Measurements from ENCODE around the gene PNPLA5. TPM values are rescaled to one million over a fixed set of nuclear protein-coding genes. Genes with fewer than 3 reads are reported as not detected.

Gene PNPLA5
- total and polyA plus RNA-seq, 2 donors: not detected

DNA sequence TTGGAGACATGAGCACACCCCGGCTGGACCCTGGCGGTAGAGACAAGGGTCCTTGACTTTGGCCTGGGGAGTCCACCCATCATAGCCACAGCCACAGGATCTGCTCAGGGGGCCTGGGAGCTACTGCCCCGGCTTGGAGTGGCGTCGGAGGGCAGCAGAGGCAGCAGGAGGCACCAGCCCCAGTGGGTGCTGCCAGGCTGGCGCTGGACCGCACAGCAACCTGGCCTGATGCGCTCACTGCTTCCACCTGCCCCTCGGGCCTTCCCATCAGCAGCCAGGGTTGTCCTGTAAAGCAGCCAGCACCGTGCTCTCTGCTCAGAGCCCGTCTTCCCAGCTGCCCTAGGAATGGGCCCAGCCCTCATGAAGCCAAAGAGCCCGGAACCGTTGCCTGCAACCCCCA, 51.4 kb downstream of the PNPLA5 start:
- WGBS: 88% methylated on average over 13 of the region's 13 CpGs
- DNase-seq (ENCODE audit: extremely low spot score): no peak
- Histone ChIP-seq H3K4me1 (ENCODE audit: insufficient read depth) (no peaks in the 10 kb centered on the region), H3K27ac (ENCODE audit: low read depth) (no peak overlapping the region), H3K36me3 (ENCODE audit: insufficient read depth) (no peaks in the 10 kb centered on the region), H3K4me3 (ENCODE audit: low read depth, low read length) (no peak overlapping the region)

DNA sequence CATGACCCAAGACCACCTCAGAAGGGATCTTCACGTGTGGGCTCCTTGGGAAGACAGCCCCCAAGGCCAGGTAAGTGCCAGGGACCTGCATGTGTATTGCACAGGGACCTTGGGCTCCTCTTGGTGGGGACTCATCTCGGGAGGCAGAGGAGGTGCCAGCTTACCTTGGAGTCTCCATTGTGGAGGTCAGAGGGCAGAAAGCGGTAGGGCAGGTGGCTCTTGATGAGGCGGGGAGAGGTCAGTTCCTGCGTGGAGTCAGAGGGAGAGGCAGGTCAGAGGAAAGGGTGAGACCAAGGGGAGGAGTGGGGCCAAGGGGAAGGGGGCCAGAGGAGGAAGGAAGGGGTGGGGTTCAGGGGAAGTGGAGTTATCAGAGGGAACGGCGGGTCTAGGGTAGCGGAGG, 52.0 kb downstream of the PNPLA5 start:
- no peak overlapping the region for H3K4me3 ChIP-seq (ENCODE audit: low read depth, low read length)
- no peaks in the 10 kb centered on the region for H3K36me3 ChIP-seq (ENCODE audit: insufficient read depth)
- DNase-seq (ENCODE audit: extremely low spot score): no peak
- H3K27ac ChIP-seq (ENCODE audit: low read depth): no peak overlapping the region
- WGBS: 62% methylated on average over 8 of the region's 8 CpGs
- no peaks in the 10 kb centered on the region for H3K4me1 ChIP-seq (ENCODE audit: insufficient read depth)

DNA sequence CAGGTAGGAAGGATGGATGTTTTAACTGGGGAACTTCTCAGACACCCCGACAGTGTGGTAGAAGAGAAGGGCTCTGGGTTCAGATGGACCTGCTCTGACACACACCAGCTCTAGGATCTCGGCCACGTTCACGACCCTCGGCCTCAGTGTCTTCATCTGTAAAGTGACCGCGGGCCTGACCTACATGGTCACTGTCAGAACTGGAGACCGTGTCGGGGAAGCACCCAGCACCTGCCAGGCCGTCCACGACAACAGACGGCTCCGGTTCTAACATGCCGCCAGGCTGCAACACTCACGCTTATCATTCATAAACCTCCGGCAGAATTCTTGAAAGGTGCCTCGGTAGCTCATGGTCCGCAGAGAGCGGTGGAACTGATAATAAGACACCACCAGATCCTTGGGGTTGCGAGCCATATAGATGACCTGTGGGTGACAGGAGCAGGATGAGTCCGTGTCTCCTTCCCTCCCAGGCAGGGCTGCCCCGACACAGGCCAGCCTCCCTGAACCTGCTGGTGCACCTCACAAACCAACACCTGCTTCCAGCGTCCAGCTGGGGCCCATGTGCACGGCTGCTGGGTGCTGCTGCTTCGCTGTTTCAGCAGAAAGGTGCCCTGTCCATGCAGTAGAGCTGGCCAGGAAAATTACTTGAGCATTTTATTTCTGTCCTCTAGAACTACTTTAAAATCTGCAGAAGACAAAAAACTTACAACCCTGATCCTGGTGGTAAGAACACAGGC, 53.1 kb downstream of the PNPLA5 start:
- no peak overlapping the region for H3K4me3 ChIP-seq (ENCODE audit: low read depth, low read length)
- H3K27ac ChIP-seq (ENCODE audit: low read depth): no peak overlapping the region
- no peaks in the 10 kb centered on the region for H3K4me1 ChIP-seq (ENCODE audit: insufficient read depth)
- no peaks in the 10 kb centered on the region for H3K36me3 ChIP-seq (ENCODE audit: insufficient read depth)
- DNase-seq (ENCODE audit: extremely low spot score): no peak
- 94% methylated on average over 25 of the region's 25 CpGs for WGBS

DNA sequence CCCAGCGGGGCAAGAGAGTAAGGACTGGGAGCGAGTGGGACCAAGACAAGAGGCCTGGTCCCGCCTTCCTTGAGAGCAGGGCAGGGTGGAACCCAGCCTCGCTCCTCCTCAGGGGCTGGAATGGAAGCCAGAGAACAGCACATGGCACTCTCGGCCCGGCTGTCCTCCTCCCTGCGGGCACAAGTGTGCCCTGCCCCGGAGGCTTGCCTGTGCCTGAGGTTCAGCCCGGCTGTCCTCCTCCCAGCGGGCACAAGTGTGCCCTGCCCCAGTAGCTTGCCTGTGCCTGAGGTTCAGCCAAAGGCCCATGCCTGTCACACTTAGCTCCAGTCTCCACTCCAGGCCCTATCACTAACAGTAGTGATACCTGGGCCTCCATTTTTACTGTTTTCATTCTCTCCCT, 53.7 kb downstream of the PNPLA5 start:
- 92% methylated on average over 10 of the region's 10 CpGs for WGBS
- H3K4me3 ChIP-seq (ENCODE audit: low read depth, low read length): no peak overlapping the region
- H3K36me3 ChIP-seq (ENCODE audit: insufficient read depth): no peaks in the 10 kb centered on the region
- no peak for DNase-seq (ENCODE audit: extremely low spot score)
- H3K27ac ChIP-seq (ENCODE audit: low read depth): no peak overlapping the region
- no peaks in the 10 kb centered on the region for H3K4me1 ChIP-seq (ENCODE audit: insufficient read depth)

DNA sequence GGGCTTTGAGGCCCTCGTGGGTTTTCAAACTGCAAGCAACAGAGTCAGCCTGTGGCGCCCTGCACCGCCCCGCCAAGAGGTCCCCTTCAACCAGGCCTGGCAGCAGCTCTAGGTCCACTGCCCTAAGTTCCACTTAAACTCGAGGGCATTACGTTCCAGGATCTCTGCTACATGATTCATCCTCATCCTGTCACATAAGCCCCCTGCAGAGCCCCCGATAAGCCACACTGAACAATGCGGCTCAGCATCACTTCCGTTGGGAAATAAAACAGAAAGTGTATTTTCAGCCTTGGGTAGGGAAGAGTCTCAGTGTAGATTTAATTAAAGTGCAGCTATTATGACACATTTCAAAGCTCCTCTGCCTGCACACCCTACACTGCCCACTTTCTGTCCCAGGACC, 54.1 kb downstream of the PNPLA5 start:
- H3K4me3 ChIP-seq (ENCODE audit: low read depth, low read length): no peak overlapping the region
- no peaks in the 10 kb centered on the region for H3K36me3 ChIP-seq (ENCODE audit: insufficient read depth)
- no peak for DNase-seq (ENCODE audit: extremely low spot score)
- WGBS: 79% methylated on average over 9 of the region's 9 CpGs
- no peaks in the 10 kb centered on the region for H3K4me1 ChIP-seq (ENCODE audit: insufficient read depth)
- no peak overlapping the region for H3K27ac ChIP-seq (ENCODE audit: low read depth)

DNA sequence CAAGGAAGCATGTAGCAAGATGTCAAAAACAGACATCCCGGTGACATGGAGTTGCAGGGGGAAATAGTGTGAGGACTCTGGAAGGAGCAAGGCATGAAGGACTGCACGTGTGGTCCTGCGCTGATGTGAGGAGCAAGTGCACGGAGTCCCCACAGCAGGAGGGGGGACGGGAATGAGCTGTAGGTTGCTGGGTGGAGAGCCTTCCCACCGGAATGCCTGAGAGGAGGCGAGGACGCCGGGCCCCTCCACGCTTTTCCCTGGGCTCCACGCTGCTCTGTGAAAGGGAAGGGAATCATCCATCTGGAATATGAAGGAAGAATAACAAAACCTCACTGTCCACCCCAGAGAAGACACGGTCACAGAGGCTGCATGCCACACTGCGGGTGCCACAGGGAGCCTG, 56.1 kb downstream of the PNPLA5 start:
- 87% methylated on average over 13 of the region's 13 CpGs for WGBS
- no peak for DNase-seq (ENCODE audit: extremely low spot score)
- H3K4me1 ChIP-seq (ENCODE audit: insufficient read depth): no peaks in the 10 kb centered on the region

DNA sequence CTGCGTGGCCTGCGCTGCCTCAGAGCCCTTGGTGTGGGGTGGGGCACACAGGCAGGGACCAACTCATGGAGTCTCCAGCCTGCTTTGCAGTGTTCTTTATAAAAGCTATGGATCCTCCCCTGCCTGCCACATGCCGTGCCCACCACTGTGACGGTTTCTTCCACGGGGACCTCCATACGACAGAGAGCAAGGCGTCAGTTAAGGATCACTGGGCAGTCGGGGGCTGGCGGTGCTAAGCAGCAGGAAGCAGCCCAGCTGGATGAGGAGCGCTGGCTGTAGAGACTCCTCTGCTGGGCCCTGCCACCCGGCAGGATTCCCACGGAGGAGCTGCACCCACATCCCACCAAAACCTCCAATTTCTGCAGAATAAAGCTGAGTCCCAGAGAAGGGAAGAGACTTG, 56.6 kb downstream of the PNPLA5 start:
- Histone ChIP-seq H3K4me1 (ENCODE audit: insufficient read depth) (no peaks in the 10 kb centered on the region), H3K36me3 (ENCODE audit: insufficient read depth) (no peaks in the 10 kb centered on the region), H3K27ac (ENCODE audit: low read depth) (no peak overlapping the region), H3K4me3 (ENCODE audit: low read depth, low read length) (no peak overlapping the region)
- WGBS: 64% methylated on average over 12 of the region's 12 CpGs
- no peak for DNase-seq (ENCODE audit: extremely low spot score)

More for the DNA sequence above, 56.1 kb downstream of the PNPLA5 start:
- H3K36me3 ChIP-seq (ENCODE audit: insufficient read depth): no peaks in the 10 kb centered on the region
- H3K27ac ChIP-seq (ENCODE audit: low read depth): no peak overlapping the region
- H3K4me3 ChIP-seq (ENCODE audit: low read depth, low read length): no peak overlapping the region

DNA sequence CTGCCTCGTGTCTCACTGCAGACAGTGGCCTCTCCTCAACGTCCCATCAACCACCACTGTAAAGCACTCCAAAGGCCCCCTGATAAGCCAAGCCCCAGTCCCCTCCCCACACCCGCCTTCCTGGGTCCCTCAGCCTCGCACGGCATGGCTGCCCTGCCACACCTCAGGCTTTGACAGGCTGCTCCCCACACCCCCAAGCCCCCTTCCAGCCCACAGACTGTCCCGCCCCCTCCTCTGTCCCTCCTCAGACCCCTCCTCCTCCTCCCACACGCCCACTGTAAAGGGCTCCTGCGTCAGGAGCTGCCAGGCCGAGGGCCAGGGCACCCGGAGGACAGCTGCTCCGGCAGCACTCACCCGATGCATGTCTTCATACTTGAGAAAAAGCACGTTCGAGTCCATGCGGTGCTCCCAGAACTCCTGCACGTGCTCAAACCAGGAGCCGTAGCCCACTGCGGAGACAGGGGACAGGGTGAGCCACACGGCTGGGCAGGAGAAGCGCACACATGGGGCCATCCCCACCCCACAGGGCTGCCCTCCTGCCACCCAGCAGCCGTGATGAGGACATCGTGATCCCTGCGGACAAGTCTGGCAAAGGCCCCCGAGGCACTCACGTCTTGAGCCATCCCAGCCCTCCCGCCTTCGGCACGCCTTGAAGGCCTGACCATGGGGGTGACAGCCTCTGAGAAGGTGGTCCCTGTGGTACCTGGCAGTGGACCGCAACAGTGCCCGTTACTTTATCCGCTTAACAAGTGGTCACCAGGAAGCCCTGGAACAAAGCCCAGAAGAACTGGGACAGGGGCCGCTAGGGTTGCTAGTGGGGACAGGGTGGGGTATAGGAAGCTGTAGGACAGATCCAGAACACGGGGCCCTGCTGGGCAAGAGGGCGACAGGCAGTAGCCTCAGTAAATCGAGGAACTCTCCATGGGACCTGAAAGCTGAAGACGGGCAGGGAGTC, 58.2 kb downstream of the PNPLA5 start:
- DNase-seq (ENCODE audit: extremely low spot score): no peak
- Histone ChIP-seq H3K4me1 (ENCODE audit: insufficient read depth) (no peaks in the 10 kb centered on the region), H3K27ac (ENCODE audit: low read depth) (no peak overlapping the region), H3K4me3 (ENCODE audit: low read depth, low read length) (no peak overlapping the region), H3K36me3 (ENCODE audit: insufficient read depth) (no peaks in the 10 kb centered on the region)
- 72% methylated on average over 36 of the region's 36 CpGs for WGBS

DNA sequence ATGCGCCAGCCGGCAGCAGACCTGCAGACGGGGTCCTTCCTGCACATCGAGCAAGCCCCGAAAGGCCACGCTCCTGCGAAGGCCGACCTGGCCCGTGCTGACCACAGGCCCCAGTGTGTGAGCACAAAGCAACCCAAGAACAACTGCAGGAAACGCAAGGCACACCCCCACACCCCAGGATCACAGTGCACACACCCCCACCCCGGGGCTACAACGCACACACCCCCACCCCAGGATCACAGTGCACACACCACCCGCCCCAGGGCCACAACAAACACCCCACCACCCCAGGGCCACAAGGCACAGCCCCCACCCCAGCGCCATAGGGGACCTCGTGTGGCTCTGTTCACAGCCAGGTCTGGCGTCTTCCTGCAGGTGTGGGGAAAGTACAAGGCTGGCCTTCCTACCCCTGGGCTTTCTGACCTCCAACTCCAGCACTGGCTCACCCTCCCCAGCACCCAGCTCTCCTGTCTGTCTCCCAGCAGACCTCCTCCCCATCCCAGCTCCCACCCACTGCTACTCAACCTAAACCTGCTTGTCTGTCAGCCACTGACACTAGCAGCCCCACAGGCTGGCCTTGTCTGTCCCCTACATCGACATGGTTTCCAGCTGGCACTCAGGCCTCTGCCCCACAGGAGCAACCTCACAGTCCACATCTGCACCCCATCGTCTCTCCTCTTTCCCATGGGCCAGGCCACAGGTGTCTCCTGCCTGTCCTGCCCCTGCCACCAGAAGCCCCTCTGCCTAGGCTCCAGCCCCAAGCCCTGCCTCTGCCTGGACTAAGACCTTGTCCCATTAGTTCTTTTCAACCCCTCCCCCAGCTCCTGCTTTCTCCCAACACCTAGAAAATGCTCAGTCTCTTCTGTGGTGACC, 59.2 kb downstream of the PNPLA5 start:
- no peaks in the 10 kb centered on the region for H3K4me1 ChIP-seq (ENCODE audit: insufficient read depth)
- WGBS: 90% methylated on average over 18 of the region's 18 CpGs
- H3K36me3 ChIP-seq (ENCODE audit: insufficient read depth): no peaks in the 10 kb centered on the region
- no peak for DNase-seq (ENCODE audit: extremely low spot score)
- H3K27ac ChIP-seq (ENCODE audit: low read depth): no peak overlapping the region
- no peak overlapping the region for H3K4me3 ChIP-seq (ENCODE audit: low read depth, low read length)

DNA sequence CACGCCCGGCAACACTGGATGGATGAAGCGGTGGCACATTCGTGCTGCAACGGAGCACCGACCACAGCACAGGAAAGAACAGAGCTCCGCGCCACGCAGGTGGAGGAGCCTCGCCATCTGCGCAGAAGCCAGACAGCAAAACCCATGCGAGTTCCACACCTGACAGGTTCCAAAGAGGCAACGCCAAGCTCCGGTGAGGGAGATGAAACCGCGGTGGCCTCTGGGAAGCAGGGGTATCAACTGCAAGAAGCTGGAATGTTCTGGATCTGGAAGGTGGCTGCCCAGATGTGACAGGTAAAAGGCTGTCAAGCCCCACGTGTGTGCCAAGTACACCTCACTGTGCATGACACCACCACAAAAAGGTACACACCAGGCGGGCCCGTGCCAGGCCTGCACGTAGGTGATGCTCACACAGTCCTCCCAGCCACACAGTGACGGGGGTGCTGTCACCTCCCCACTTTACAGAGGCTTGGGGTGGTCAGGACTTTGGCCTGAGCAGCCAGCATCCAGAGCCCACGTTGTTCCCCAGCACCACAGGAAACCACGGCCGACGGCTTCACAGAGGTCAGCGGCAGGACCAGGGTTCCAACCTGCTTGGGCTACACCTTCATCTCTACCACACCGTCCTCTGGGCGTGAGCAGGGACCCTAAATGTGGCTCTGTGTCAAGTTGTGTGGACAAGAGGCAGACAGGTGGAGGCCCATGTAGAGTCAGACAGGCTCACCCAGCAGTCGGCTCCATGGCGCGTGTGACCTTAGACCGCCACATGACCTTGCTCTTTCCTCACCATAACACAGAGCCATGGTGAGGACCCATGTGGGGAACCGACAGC, 60.0 kb downstream of the PNPLA5 start:
- Histone ChIP-seq H3K4me1 (ENCODE audit: insufficient read depth) (no peaks in the 10 kb centered on the region), H3K27ac (ENCODE audit: low read depth) (no peak overlapping the region), H3K4me3 (ENCODE audit: low read depth, low read length) (no peak overlapping the region), H3K36me3 (ENCODE audit: insufficient read depth) (no peaks in the 10 kb centered on the region)
- WGBS: 94% methylated on average over 33 of the region's 33 CpGs
- DNase-seq (ENCODE audit: extremely low spot score): no peak

DNA sequence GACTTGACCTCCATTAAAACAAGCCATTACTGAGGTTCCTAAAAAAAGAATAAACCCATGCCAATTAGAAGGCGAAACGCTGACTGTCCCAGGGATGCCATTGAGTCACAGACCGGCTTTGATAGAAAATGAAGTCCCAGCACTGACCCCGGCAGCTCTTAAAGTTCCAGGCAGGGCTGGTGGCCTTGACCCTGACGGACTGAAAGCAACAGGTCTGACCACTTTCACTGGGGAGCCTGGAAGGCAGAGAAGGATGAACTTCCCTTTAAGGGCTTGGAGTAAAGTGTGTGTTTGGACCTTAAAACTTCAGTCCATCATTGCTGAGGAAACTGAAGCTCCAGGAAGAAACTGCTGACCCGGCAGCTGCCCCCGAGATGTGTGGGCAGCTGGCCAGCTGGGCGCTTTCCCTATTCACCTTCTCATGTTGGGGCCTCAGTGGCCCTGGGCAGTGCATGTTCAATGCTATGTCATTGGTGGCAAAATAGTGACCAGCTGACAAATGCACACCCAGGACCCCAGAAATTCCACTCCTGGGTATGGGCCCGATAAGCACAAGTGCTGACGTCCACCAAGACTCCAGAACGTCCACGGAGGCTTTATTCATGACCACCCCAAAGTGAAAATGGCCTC, 60.8 kb downstream of the PNPLA5 start:
- Histone ChIP-seq H3K4me3 (ENCODE audit: low read depth, low read length) (no peak overlapping the region), H3K36me3 (ENCODE audit: insufficient read depth) (no peaks in the 10 kb centered on the region), H3K27ac (ENCODE audit: low read depth) (no peak overlapping the region), H3K4me1 (ENCODE audit: insufficient read depth) (no peaks in the 10 kb centered on the region)
- no peak for DNase-seq (ENCODE audit: extremely low spot score)
- WGBS: 76% methylated on average over 12 of the region's 12 CpGs
